A549 treated with ZK216348 at 1 μM for 4 hours (cell line): Measurements from ENCODE around the gene MYO15B. TPM values are rescaled to one million over a fixed set of nuclear protein-coding genes. Genes with fewer than 3 reads are reported as not detected.

ENCODE experiments used
- total RNA-seq: library from RNA; stranded (reverse); fragments of 200-300 nt; extraction: Qiagen RNA extraction; gene quantifications from 5 replicates; pipeline ENCODE4 v1.2.3, GENCODE V29; 2022; ENCODE audit warnings: low read depth

The MYO15B gene
- total RNA-seq, result 32.3 to 66.7 TPM (median 51.1 TPM) in 5 replicates

DNA sequence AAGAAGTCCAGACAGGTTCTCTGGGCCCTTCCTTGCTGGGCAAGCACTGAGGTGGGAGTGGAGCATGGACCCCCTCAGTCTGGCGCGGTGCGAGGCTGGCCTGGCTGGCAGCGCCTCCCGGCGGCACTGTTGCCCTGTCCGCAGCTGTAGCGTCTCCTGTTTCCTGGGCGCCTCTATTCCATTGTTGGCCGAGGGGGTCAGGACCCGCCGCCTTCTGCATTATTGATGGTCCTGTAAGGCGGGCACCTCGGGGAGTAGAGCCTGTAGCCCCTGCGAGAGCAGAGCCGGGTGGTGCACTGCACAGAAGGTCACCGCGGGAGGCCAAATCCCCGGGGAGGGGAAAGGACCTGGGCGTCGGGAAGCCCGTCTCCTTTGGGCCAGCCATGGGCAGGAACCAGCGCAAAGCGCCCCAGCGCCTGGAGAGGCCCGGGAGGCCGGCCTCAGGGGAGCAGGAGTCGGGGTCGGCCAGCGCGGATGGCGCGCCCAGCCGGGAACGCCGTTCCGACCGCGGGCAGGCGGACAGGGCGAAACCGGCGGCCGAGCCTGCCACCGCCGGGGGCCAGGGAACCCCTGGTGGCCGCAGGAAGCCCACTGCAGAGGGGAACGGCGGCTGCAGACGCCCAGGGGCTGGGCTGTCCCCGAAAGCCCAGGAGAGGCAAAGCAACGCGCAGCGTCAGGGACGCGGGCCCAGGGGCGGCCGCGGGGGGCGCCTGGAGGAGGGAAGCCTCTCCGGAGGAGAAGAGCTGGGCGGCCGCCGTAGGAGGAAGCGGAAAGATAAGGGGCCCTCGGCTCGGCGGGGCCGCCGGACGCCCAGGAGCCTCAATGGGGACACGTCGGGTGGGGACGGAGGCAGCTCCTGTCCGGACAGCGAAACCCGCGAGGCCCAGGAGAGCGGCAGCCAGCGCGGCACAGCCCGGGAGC, at the start of gene MYO15B:
MYO15B (plus strand) TSS at position 126 of the 921 bp plus-strand sequence; CDS start at position 384, 258 bp downstream.

DNA sequence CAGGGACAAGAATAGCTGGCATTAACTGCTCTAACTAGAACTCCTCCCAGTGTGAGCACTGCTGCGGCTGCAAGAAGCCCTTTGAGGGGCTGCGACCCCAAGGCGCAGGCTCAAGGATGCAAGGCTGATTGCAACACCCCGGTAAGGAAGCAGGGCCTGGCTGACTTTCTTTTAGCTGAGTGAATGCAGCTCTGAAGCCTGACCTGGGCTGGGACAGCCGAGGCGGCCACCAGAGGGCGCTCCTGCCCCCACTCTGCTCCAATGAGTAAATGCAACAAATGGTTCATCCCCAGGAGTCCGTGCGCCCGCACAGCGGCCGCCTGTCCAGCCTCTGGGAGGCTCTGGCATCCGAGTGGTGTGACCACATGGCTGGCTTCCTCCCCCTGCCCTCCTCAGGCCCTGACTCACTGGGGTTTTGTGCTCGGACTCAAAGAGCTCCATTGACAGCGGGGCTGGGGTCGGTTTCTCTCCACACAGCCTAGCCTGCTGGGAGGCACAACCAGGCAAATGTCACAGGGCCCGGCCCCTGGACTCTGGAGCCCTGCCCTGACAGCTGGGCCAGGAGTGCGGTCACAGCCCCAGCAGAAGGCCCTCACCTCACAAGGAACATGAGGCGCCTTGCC, 45.4 kb downstream of the MYO15B start, which contains the start of gene SMIM5:
SMIM5 (plus strand) TSS at position 572 of the 623 bp plus-strand sequence. CDS start 6,768 bp downstream, outside the sequence.

GRCh38 chr17:75666959-75667790, 79.6 kb downstream of the MYO15B start, which contains the start of the genes RECQL5 and SAP30BP:
Gene RECQL5 (minus strand): TSS chr17:75667154. CDS start chr17:75666557, 597 bp downstream.
Gene SAP30BP (plus strand): TSS chr17:75667338. CDS start chr17:75667373, 35 bp downstream.

Other genes with a start within 250 kb of the MYO15B start
- 93.8 to 101 TPM (median 94.7 TPM) in 5 replicates for gene GRB2, start 182.1 kb upstream of the MYO15B start, total RNA-seq
- 27.0 to 55.8 TPM (median 51.6 TPM) in 5 replicates for gene TMEM94, start 131.2 kb upstream of the MYO15B start, total RNA-seq
- gene CASKIN2, start 72.3 kb upstream of the MYO15B start, total RNA-seq, result 7.2 to 12.1 TPM (median 11.0 TPM) in 5 replicates
- gene TSEN54, start 71.3 kb upstream of the MYO15B start, total RNA-seq, result 23.5 to 45.7 TPM (median 41.5 TPM) in 5 replicates
- gene LLGL2, start 62.1 kb upstream of the MYO15B start, total RNA-seq, result 12.2 to 32.9 TPM (median 29.6 TPM) in 5 replicates
- 0.64 to 1.4 TPM (median 1.1 TPM) in 5 replicates for gene SMIM5, start 45.6 kb downstream of the MYO15B start, total RNA-seq
- gene RECQL5, start 79.4 kb downstream of the MYO15B start, total RNA-seq, result 21.0 to 36.0 TPM (median 27.0 TPM) in 5 replicates
- 102 to 139 TPM (median 117 TPM) in 5 replicates for gene SAP30BP, start 79.5 kb downstream of the MYO15B start, total RNA-seq
- 50.8 to 123 TPM (median 97.0 TPM) in 5 replicates for gene ITGB4, start 133.7 kb downstream of the MYO15B start, total RNA-seq
- gene GALK1, start 177.4 kb downstream of the MYO15B start, total RNA-seq, result 37.4 to 83.5 TPM (median 70.9 TPM) in 5 replicates
- 24.5 to 33.2 TPM (median 29.6 TPM) in 5 replicates for gene UNK, start 197.0 kb downstream of the MYO15B start, total RNA-seq